AG04450 (cell line): Measurements from ENCODE around the gene PPP2R5C. TPM values are rescaled to one million over a fixed set of nuclear protein-coding genes. Genes with fewer than 3 reads are reported as not detected.
"Not testable (repeated sequence)": the region's sequence is repeated elsewhere in the genome, so short reads cannot be mapped to it uniquely, and the experiment has no call there.

Source experiments
- CTCF ChIA-PET: fragments of 300-600, 350-600 bp; formaldehyde crosslinking; extraction: SDS; loops from one replicate; lab custom pipeline; 2022; ENCODE audit warnings: antibody characterized with exemption, inconsistent platforms; lab: Charles Lee
- POLR2A ChIA-PET: fragments of 350-600 bp; formaldehyde crosslinking; extraction: SDS; loops from one replicate; lab custom pipeline; 2021; ENCODE audit warnings: antibody characterized with exemption, inconsistent platforms; lab: Yijun Ruan, JAX
- DNase-seq: peaks from one replicate; pipeline ENCODE4 v3.0.0-alpha.2; 2011; ENCODE audit warnings: low read depth, low spot score
- H3K27ac ChIP-seq: one replicate; pipeline ENCODE4 v1.5.1; 2012; ENCODE audit warnings: low read depth, low read length, control low read depth
- H3K27me3 ChIP-seq: one replicate; pipeline ENCODE4 v1.6.0; 2012; ENCODE audit warnings: low read length; ENCODE audit not compliant: control insufficient read depth, insufficient read depth
- H3K4me3 ChIP-seq: 2 replicates; pipeline ENCODE4 v1.5.1; 2011; ENCODE audit warnings: mild to moderate bottlenecking, low read depth, low read length, control low read depth
- H3K9me3 ChIP-seq: 2 replicates; pipeline ENCODE4 v1.5.1; 2012; ENCODE audit warnings: low read length; ENCODE audit not compliant: control insufficient read depth, insufficient read depth
- polyA plus RNA-seq: library from polyadenylated mRNA; depleted of rRNA; stranded (reverse); fragments of >200 nt; gene quantifications from 2 replicates; pipeline ENCODE4 v1.2.3, GENCODE V29; 2011
- TF ChIP-seq, protein P1 (sequence below): IDR thresholded peaks from 2 replicates; pipeline ENCODE4 v1.5.1; 2011; ENCODE audit warnings: low read depth, low read length, control low read depth, inconsistent platforms

Gene PPP2R5C
- polyA plus RNA-seq, 1 experiment: 140 TPM

DNA sequence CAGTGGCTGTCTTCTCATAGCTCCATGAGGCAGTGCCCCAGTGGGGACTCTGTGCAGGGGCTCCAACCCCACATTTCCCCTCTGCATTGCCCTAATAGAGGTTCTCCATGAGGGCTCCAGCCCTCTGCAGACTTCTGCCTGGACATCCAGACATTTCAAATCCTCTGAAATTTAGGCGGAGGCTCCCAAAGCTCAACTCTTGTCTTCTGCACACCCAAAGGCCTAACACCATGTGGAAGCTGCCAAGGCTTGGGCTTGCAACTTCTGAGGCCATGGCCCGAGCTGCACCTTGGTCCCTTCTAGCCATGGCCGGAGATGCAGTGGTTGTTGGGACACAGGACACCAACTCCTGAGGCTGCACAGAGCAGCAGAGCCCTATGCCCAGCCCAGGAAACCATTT is 20.5 kb upstream of the PPP2R5C start:
- no peak for DNase-seq
- Histone ChIP-seq H3K4me3 (no peak overlapping the region), H3K27ac (no peak overlapping the region), H3K27me3 (peaks cover 12% of the 10 kb centered on the region), H3K9me3 (peaks cover 8% of the 10 kb centered on the region)
- ChIA-PET POLR2A (interaction anchor here (0.7 kb wide), 1 partner anchor 34 kb away, joined by 3 read pairs; no protein-coding TSS in a partner anchor), CTCF (no interaction called here)
- TF ChIP-seq, protein P1, sequence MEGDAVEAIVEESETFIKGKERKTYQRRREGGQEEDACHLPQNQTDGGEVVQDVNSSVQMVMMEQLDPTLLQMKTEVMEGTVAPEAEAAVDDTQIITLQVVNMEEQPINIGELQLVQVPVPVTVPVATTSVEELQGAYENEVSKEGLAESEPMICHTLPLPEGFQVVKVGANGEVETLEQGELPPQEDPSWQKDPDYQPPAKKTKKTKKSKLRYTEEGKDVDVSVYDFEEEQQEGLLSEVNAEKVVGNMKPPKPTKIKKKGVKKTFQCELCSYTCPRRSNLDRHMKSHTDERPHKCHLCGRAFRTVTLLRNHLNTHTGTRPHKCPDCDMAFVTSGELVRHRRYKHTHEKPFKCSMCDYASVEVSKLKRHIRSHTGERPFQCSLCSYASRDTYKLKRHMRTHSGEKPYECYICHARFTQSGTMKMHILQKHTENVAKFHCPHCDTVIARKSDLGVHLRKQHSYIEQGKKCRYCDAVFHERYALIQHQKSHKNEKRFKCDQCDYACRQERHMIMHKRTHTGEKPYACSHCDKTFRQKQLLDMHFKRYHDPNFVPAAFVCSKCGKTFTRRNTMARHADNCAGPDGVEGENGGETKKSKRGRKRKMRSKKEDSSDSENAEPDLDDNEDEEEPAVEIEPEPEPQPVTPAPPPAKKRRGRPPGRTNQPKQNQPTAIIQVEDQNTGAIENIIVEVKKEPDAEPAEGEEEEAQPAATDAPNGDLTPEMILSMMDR: no peak

DNA sequence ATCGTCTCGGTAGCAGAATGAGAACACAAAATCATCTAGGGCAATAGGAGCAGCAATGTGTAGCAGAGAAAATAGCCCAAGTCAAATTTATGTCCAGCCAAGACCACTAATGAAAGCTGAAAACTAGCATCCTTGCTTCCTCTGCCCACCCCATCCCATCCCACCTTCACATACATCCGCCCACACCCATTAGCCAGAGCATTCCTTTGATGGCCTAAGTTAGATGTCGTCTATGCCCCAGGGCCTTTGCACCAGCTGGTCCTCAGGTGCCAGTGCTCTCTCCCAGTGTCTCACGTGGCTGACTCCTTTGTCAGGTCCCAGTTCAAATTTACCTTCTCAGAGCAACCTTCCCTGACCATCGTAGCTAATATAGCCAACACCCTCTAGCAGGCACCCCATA is 17.8 kb upstream of the PPP2R5C start:
- no peak overlapping the region for H3K4me3 ChIP-seq
- DNase-seq: no peak
- TF ChIP-seq, protein P1: no peak
- ChIA-PET POLR2A (no interaction called here), CTCF (no interaction called here)
- H3K27ac ChIP-seq: no peak overlapping the region
- H3K9me3 ChIP-seq: peaks cover 8% of the 10 kb centered on the region
- H3K27me3 ChIP-seq: peaks cover 5% of the 10 kb centered on the region

GRCh38 chr14:101744382-101744781 is 17.1 kb upstream of the PPP2R5C start:
- H3K4me3 ChIP-seq, H3K27me3 ChIP-seq, POLR2A ChIA-PET, DNase-seq, H3K9me3 ChIP-seq, CTCF ChIA-PET, H3K27ac ChIP-seq: not testable (repeated sequence)

- H3K27ac ChIP-seq, H3K27me3 ChIP-seq, CTCF ChIA-PET, DNase-seq, H3K9me3 ChIP-seq, POLR2A ChIA-PET, H3K4me3 ChIP-seq: not testable (repeated sequence)
Observed at GRCh38 chr14:101749756-101750155, 11.8 kb upstream of the PPP2R5C start.

- H3K27me3 ChIP-seq: peaks cover 26% of the 10 kb centered on the region
- TF ChIP-seq, protein P1: no peak
- H3K9me3 ChIP-seq: no peaks in the 10 kb centered on the region; the same call in 1 of the 2 replicates
- no peak for DNase-seq
- no peak overlapping the region for H3K27ac ChIP-seq
- ChIA-PET CTCF (no interaction called here), POLR2A (no interaction called here)
- H3K4me3 ChIP-seq: no peak overlapping the region
Observed at GRCh38 chr14:101754893-101755292, 6.6 kb upstream of the PPP2R5C start.

DNA sequence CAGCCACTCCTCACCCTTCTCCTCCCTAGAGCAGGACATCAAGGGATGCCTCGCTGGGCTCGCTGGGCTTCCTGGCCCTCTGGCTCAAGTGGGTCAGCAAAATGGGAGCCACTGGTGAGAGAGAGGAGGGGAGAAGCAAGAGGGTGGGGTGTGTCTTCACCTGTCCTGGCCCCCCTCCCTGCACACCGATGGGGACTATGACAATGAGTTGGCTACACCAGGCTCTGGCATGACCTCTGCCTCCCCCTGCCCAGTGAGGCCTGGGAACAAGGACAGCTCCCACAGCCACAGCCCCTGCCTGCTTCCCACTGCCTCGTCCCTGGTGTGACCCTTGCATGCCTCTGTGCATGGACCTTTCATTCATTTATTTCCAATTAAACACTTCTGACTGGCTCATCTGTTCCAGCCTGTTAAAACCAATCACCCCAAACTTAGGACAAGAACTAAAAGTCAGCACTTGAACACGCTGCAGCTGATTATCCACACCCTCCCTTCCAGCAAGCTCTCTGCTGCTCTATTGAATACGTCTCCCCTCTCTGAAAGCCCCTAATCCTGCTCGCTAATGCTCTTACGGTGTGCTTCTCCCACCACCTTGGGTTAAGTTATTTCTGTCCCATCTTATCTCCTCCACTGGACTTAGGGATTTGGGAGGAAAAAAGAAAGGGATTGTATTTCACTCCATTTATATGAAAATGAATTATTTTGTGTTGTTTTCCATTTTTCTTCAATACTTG is 5.8 kb upstream of the PPP2R5C start:
- no peak for DNase-seq
- H3K9me3 ChIP-seq: no peaks in the 10 kb centered on the region; the same call in 1 of the 2 replicates
- H3K27me3 ChIP-seq: peaks cover 26% of the 10 kb centered on the region
- H3K4me3 ChIP-seq: no peak overlapping the region
- CTCF ChIA-PET: no interaction called here
- TF ChIP-seq, protein P1: no peak
- POLR2A ChIA-PET: no interaction called here
- H3K27ac ChIP-seq: no peak overlapping the region
